Colonic mucosa (tissue), 4 donors: ENCODE data around the gene MAD1L1. TPM values are rescaled to one million over a fixed set of nuclear protein-coding genes. Genes with fewer than 3 reads are reported as not detected.

Experiments
- DNase-seq: peaks from one replicate; pipeline ENCODE4 v3.0.0-alpha.2; 2020
- H3K27ac ChIP-seq: fragments of 200-600 bp; one replicate; pipeline ENCODE4 v1.8.0; 2021
- H3K27me3 ChIP-seq: fragments of 200-600 bp; one replicate; pipeline ENCODE4 v1.8.0; 2021
- H3K36me3 ChIP-seq: fragments of 200-600 bp; one replicate; pipeline ENCODE4 v1.8.0; 2021
- H3K4me1 ChIP-seq: fragments of 200-600 bp; one replicate; pipeline ENCODE4 v1.8.0; 2021; ENCODE audit warnings: mild to moderate bottlenecking
- H3K4me3 ChIP-seq: fragments of 200-600 bp; one replicate; pipeline ENCODE4 v1.8.0; 2021
- H3K9ac ChIP-seq, 2 donors: one replicate each; pipeline ENCODE4 v1.7.0; 2013; ENCODE audit warnings: control low read depth in 2 of 2, low read depth in 2 of 2, low read length in 2 of 2
- H3K9me3 ChIP-seq: fragments of 200-600 bp; one replicate; pipeline ENCODE4 v1.8.0; 2021
- intact Hi-C: fragments of 100-400 bp; cut with DNase I; formaldehyde crosslinking; loops from one replicate; pipeline ENCODE4 v1.14.1; 2022
- total RNA-seq, 2 donors: library from RNA; stranded (reverse); fragmentation: NEBNext Ultra II Directional in 1 of 2; extraction: Animal tissue kit (Norgen Biotek cat#: 25700) in 1 of 2; gene quantifications; one replicate each; pipeline ENCODE4 v1.2.1, GENCODE V29; 2021
- TF ChIP-seq, protein P1 (sequence below): fragments of 200-600 bp; IDR thresholded peaks from one replicate; pipeline ENCODE4 v1.8.0; 2022; ENCODE audit warnings: antibody characterized with exemption, mild to moderate bottlenecking
- donor health status: healthy.
- donor health status: DM: no; HTN: no; CAD: no.
- donor health status: DM: no; HTN: no; CAD: no.

The MAD1L1 gene
- total RNA-seq, 2 donors from 2014 or later, result 18.2 to 47.0 TPM

DNA sequence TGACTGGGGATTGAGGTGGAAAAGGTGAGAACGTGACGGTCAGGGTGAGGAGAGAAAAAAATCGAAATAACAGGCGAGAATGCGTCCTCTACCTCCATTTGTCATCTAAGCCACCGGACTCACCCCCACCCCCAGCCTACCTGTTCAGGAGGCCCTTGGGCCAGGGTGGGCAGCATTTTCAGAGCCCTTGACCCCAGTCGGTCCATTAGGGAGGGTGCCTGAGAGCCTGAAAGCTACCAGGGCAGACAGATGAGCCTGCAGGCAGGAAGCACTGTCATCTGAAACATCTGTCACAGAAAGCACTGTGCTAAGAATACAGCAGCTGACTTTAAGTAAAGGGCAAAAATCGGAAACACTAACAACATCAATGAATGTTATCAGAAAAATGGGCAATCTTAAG, 47.0 kb downstream of the MAD1L1 start:
- H3K36me3 ChIP-seq, result no peaks in the 10 kb centered on the region
- no peak overlapping the region for H3K27ac ChIP-seq
- TF ChIP-seq, protein P1, sequence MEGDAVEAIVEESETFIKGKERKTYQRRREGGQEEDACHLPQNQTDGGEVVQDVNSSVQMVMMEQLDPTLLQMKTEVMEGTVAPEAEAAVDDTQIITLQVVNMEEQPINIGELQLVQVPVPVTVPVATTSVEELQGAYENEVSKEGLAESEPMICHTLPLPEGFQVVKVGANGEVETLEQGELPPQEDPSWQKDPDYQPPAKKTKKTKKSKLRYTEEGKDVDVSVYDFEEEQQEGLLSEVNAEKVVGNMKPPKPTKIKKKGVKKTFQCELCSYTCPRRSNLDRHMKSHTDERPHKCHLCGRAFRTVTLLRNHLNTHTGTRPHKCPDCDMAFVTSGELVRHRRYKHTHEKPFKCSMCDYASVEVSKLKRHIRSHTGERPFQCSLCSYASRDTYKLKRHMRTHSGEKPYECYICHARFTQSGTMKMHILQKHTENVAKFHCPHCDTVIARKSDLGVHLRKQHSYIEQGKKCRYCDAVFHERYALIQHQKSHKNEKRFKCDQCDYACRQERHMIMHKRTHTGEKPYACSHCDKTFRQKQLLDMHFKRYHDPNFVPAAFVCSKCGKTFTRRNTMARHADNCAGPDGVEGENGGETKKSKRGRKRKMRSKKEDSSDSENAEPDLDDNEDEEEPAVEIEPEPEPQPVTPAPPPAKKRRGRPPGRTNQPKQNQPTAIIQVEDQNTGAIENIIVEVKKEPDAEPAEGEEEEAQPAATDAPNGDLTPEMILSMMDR, result no peak
- intact Hi-C loops, result no loop called here
- H3K9me3 ChIP-seq, result no peaks in the 10 kb centered on the region
- no peaks in the 10 kb centered on the region for H3K27me3 ChIP-seq
- H3K4me1 ChIP-seq, result no peaks in the 10 kb centered on the region
- DNase-seq, result no peak
- H3K4me3 ChIP-seq, result no peak overlapping the region
- H3K9ac ChIP-seq, result no peak overlapping the region

- DNase-seq, result no peak
- intact Hi-C loops, result no loop called here
- no peak overlapping the region for H3K27ac ChIP-seq
- H3K4me1 ChIP-seq, result no peaks in the 10 kb centered on the region
- TF ChIP-seq, protein P1, result no peak
- H3K4me3 ChIP-seq, result no peak overlapping the region
- no peaks in the 10 kb centered on the region for H3K36me3 ChIP-seq
- no peaks in the 10 kb centered on the region for H3K27me3 ChIP-seq
- no peak overlapping the region for H3K9ac ChIP-seq
- no peaks in the 10 kb centered on the region for H3K9me3 ChIP-seq
Measured at GRCh38 chr7:2182461-2182860, 50.3 kb downstream of the MAD1L1 start.

DNA sequence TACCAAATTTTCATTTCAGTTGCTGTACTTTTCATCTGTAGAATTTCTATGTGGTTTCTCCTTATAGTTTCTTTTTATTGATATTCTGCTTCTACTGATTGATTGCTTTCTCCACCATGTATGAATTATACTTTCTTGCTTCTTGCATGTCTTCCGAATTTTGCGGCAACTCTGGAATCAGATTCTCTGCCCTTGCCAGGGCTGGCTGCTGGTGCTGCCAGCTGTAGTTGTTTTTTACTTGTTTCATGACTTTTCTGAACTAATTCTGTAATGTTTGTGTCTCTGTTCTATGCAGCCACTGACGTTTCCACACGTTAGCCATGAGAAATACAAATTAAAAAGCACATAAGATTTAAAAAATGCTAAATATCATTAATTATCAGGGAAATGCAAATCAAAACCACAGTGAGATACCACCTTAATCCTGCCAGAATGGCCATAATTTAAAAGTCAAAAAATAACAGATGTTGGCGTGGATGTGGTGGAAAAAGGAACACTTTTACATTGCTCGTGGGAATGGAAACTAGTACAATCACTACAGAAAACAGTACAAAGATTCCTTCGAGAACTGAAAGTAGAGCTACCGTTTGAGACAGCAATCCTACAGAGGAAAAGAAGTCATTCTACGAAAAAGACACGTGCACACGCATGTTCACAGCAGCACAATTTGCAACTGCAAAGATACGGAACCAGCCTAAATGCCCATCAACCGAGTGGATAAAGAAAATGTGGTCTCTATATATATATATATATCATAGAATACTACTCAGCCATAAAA, 51.5 kb downstream of the MAD1L1 start:
- TF ChIP-seq, protein P1, result no peak
- intact Hi-C loops, result no loop called here
- H3K27me3 ChIP-seq, result no peaks in the 10 kb centered on the region
- H3K36me3 ChIP-seq, result no peaks in the 10 kb centered on the region
- no peak overlapping the region for H3K27ac ChIP-seq
- no peaks in the 10 kb centered on the region for H3K4me1 ChIP-seq
- no peak overlapping the region for H3K9ac ChIP-seq
- H3K9me3 ChIP-seq, result no peaks in the 10 kb centered on the region
- H3K4me3 ChIP-seq, result no peak overlapping the region
- no peak for DNase-seq

- no peaks in the 10 kb centered on the region for H3K9me3 ChIP-seq
- no peaks in the 10 kb centered on the region for H3K36me3 ChIP-seq
- intact Hi-C loops, result no loop called here
- no peak overlapping the region for H3K4me3 ChIP-seq
- TF ChIP-seq, protein P1, result no peak
- H3K27ac ChIP-seq, result no peak overlapping the region
- no peaks in the 10 kb centered on the region for H3K27me3 ChIP-seq
- H3K4me1 ChIP-seq, result no peaks in the 10 kb centered on the region
- no peak for DNase-seq
- no peak overlapping the region for H3K9ac ChIP-seq
Measured at GRCh38 chr7:2180081-2180480, 52.7 kb downstream of the MAD1L1 start.

- intact Hi-C loops, result no loop called here
- H3K4me3 ChIP-seq, result no peak overlapping the region
- H3K9me3 ChIP-seq, result no peaks in the 10 kb centered on the region
- no peaks in the 10 kb centered on the region for H3K36me3 ChIP-seq
- DNase-seq, result no peak
- no peak overlapping the region for H3K9ac ChIP-seq
- H3K27ac ChIP-seq, result no peak overlapping the region
- no peaks in the 10 kb centered on the region for H3K27me3 ChIP-seq
- TF ChIP-seq, protein P1, result no peak
- no peaks in the 10 kb centered on the region for H3K4me1 ChIP-seq
Measured at GRCh38 chr7:2175514-2175913, 57.2 kb downstream of the MAD1L1 start.
